K562 (cell line): Measurements from ENCODE around the gene LAPTM5. TPM values are rescaled to one million over a fixed set of nuclear protein-coding genes. Genes with fewer than 3 reads are reported as not detected.

Source experiments
- ARID1B ChIP-seq: fragments of 450-650 bp; IDR thresholded peaks from 2 replicates; pipeline ENCODE4 v1.6.1; 2016; ENCODE audit warnings: antibody characterized with exemption, mild to moderate bottlenecking, inconsistent platforms
- CEBPG ChIP-seq, 3 experiments: fragments of 200-800 bp in 1 of 3; sonication (Bioruptor generic) in 1 of 3; sonication (generic) in 1 of 3; formaldehyde crosslinking in 1 of 3; IDR thresholded peaks in 2 of 3; conservative IDR thresholded peaks in 1 of 3; 2 replicates each; pipeline versions ENCODE4 v1.6.1 to v1.8.0; 2016 to 2022; ENCODE audit warnings: missing compliant biosample characterization in 2 of 3, missing genetic modification characterization in 2 of 3, mild to moderate bottlenecking in 1 of 3, missing genetic modification reagents in 1 of 3
- CREM ChIP-seq: IDR thresholded peaks from 2 replicates; pipeline ENCODE4 v1.6.1; 2014; ENCODE audit warnings: antibody characterized with exemption, low read depth
- FOXA1 ChIP-seq: fragments of 450-650 bp; IDR thresholded peaks from 2 replicates; pipeline ENCODE4 v1.6.1; 2016; ENCODE audit warnings: mild to moderate bottlenecking, borderline replicate concordance
- GTF2F1 ChIP-seq: IDR thresholded peaks from 2 replicates; pipeline ENCODE4 v1.6.1; 2011; ENCODE audit warnings: low read depth, low read length, improper control_type of control experiment
- HNRNPLL ChIP-seq: fragments of 200-400 bp; formaldehyde crosslinking; IDR thresholded peaks from 2 replicates; pipeline ENCODE4 v1.6.1; 2017; ENCODE audit warnings: low read length, low read depth, mild to moderate bottlenecking; ENCODE audit not compliant: poor library complexity, severe bottlenecking
- KDM2B ChIP-seq: fragments of 250-450 bp; sonication (Bioruptor Pico); IDR thresholded peaks from 2 replicates; pipeline ENCODE4 v1.8.0; 2021; ENCODE audit warnings: mild to moderate bottlenecking, moderate library complexity
- POLR3A ChIP-seq: IDR thresholded peaks from 2 replicates; pipeline ENCODE4 v1.6.1; 2011; ENCODE audit warnings: borderline replicate concordance, mild to moderate bottlenecking, moderate library complexity; ENCODE audit not compliant: insufficient read length, insufficient read depth; ENCODE audit errors: extremely low read depth
- RBM34 ChIP-seq: fragments of 200-400 bp; formaldehyde crosslinking; IDR thresholded peaks from 2 replicates; pipeline ENCODE4 v1.6.1; 2018; ENCODE audit warnings: low read length, borderline replicate concordance; ENCODE audit not compliant: insufficient read depth
- ZNF133 ChIP-seq: fragments of 250-450 bp; sonication (Bioruptor Pico); IDR thresholded peaks from 2 replicates; pipeline ENCODE4 v1.4.0; 2020; ENCODE audit warnings: mild to moderate bottlenecking
- ZNF224 ChIP-seq: sonication (generic); formaldehyde crosslinking; IDR thresholded peaks from 2 replicates; pipeline ENCODE4 v1.8.0; 2022; ENCODE audit warnings: mild to moderate bottlenecking, missing genetic modification reagents
- ZNF24 ChIP-seq: fragments of 450-650 bp; IDR thresholded peaks from 2 replicates; pipeline ENCODE4 v1.6.1; 2016
- ZNF696 ChIP-seq: fragments of 250-450 bp; sonication (Bioruptor Pico); conservative IDR thresholded peaks from 2 replicates; pipeline ENCODE4 v1.4.0; 2020; ENCODE audit warnings: mild to moderate bottlenecking, moderate library complexity
- polyA plus RNA-seq, 8 experiments: library from polyadenylated mRNA; depleted of rRNA in 4 of 8; stranded (reverse) in 5 of 8; unstranded in 3 of 8; fragments of >200 nt; fragmentation: Nextera tagmentation in 2 of 8; fragmentation: Illumina TruSeq in 1 of 8; extraction: Ambion mirVana in 2 of 8; extraction: Trizol in 1 of 8; gene quantifications; 2 replicates each; pipeline versions ENCODE4 v1.2.1 to v1.2.3, GENCODE V29; 2011 to 2014; ENCODE audit warnings: inconsistent platforms in 1 of 8, missing spikeins in 1 of 8
- total RNA-seq, 7 experiments: library from RNA; depleted of rRNA in 6 of 7; stranded (reverse); fragments of >200 nt in 6 of 7; fragmentation: Illumina TruSeq in 2 of 7; extraction: Trizol in 2 of 7; gene quantifications; 2 replicates each; pipeline versions ENCODE4 v1.2.1 to v1.2.3, GENCODE V29; 2011 to 2021; ENCODE audit warnings: low replicate concordance in 1 of 7
- TF ChIP-seq, protein P1 (sequence below): fragments of 450-650 bp; formaldehyde crosslinking; IDR thresholded peaks from 2 replicates; pipeline ENCODE4 v1.4.0; 2020; ENCODE audit warnings: mild to moderate bottlenecking, mixed read lengths
- TF ChIP-seq, protein P2 (sequence below): fragments of 450-650 bp; IDR thresholded peaks from 2 replicates; pipeline ENCODE4 v1.6.1; 2018; ENCODE audit warnings: mild to moderate bottlenecking, low read depth; ENCODE audit not compliant: partially characterized antibody
- TF ChIP-seq, protein P3 (sequence below): IDR thresholded peaks from 2 replicates; pipeline ENCODE4 v1.6.1; 2012; ENCODE audit warnings: low read depth, low read length, improper control_type of control experiment, borderline replicate concordance
- TF ChIP-seq, protein P4 (sequence below): sonication (generic); formaldehyde crosslinking; IDR thresholded peaks from 2 replicates; pipeline ENCODE4 v1.8.1; 2022; ENCODE audit warnings: missing genetic modification reagents

Gene LAPTM5
- total and polyA plus RNA-seq, 9 of the 15 experiments (the other 6 are each of a cell fraction or from before 2014, with no cell fraction given): 2.4 to 47.3 (median 20.3) TPM

DNA sequence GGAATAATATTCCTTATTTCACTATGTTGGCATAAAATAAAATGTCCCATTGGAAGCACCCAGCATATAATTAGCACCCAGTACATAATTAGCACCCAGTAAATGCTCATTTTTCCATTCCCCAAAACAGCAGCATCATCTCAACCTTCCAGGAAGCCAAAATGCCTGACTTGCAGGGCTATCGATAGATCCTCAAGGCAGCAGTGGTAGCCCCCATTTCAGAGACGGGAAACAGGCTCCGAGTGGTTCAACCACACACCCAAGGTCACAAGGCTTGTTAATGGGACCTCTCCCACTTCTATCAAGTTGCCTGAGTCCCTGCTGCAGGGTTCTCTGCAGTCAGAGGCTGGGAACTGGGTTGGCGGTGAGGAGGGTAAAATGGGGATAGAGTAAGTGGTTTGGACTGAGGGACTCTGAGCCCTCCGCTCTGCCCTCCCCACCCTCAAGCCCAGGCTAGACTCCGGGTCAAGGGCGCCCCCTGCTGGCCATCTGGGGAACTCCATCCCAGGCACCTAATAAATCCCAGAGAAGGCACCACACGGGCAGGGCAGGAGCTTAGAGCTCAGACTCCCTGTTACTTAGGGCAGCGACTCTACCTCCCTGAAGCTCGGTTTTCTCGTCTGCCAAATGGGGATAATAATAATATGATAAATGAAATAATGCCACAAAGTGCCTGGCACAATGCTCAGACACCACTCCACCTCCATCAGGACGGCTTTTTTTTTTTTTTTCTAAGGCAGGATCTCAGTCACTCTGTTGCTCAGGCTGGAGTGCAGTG lies 21.9 kb upstream of the LAPTM5 start (continued):
- TF ChIP-seq, protein P1, sequence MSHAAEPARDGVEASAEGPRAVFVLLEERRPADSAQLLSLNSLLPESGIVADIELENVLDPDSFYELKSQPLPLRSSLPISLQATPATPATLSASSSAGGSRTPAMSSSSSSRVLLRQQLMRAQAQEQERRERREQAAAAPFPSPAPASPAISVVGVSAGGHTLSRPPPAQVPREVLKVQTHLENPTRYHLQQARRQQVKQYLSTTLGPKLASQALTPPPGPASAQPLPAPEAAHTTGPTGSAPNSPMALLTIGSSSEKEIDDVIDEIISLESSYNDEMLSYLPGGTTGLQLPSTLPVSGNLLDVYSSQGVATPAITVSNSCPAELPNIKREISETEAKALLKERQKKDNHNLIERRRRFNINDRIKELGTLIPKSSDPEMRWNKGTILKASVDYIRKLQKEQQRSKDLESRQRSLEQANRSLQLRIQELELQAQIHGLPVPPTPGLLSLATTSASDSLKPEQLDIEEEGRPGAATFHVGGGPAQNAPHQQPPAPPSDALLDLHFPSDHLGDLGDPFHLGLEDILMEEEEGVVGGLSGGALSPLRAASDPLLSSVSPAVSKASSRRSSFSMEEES (CRISPR knock-in tag): no peak
- TF ChIP-seq HNRNPLL (no peak), ZNF24 (no peak), GTF2F1 (no peak), ZNF224 (CRISPR knock-in tag) (0 out of 2 replicates have a peak, but pooled peaks have one; percentile 19), POLR3A (no peak), KDM2B (no peak), CREM (0 out of 2 replicates have a peak, but pooled peaks have one; percentile 29), CEBPG (CRISPR knock-in tag; IDR thresholded peaks at IDR 0.05) (no peak), CEBPG (tag; conservative IDR thresholded peaks at IDR 0.05 in 1 of 2, IDR thresholded peaks at IDR 0.05 in 1 of 2) (no peak), ARID1B (peak; percentile 43), ZNF133 (CRISPR knock-in tag) (no peak), RBM34 (no peak), FOXA1 (no peak), ZNF696 (no peak)
- TF ChIP-seq, protein P2, sequence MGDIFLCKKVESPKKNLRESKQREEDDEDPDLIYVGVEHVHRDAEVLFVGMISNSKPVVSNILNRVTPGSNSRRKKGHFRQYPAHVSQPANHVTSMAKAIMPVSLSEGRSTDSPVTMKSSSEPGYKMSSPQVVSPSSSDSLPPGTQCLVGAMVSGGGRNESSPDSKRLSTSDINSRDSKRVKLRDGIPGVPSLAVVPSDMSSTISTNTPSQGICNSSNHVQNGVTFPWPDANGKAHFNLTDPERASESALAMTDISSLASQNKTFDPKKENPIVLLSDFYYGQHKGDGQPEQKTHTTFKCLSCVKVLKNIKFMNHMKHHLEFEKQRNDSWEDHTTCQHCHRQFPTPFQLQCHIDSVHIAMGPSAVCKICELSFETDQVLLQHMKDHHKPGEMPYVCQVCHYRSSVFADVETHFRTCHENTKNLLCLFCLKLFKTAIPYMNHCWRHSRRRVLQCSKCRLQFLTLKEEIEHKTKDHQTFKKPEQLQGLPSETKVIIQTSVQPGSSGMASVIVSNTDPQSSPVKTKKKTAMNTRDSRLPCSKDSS: no peak
- TF ChIP-seq, protein P3, sequence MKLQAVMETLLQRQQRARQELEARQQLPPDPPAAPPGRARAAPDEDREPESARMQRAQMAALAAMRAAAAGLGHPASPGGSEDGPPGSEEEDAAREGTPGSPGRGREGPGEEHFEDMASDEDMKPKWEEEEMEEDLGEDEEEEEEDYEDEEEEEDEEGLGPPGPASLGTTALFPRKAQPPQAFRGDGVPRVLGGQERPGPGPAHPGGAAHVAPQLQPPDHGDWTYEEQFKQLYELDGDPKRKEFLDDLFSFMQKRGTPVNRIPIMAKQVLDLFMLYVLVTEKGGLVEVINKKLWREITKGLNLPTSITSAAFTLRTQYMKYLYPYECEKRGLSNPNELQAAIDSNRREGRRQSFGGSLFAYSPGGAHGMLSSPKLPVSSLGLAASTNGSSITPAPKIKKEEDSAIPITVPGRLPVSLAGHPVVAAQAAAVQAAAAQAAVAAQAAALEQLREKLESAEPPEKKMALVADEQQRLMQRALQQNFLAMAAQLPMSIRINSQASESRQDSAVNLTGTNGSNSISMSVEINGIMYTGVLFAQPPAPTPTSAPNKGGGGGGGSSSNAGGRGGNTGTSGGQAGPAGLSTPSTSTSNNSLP: no peak
- TF ChIP-seq, protein P4, sequence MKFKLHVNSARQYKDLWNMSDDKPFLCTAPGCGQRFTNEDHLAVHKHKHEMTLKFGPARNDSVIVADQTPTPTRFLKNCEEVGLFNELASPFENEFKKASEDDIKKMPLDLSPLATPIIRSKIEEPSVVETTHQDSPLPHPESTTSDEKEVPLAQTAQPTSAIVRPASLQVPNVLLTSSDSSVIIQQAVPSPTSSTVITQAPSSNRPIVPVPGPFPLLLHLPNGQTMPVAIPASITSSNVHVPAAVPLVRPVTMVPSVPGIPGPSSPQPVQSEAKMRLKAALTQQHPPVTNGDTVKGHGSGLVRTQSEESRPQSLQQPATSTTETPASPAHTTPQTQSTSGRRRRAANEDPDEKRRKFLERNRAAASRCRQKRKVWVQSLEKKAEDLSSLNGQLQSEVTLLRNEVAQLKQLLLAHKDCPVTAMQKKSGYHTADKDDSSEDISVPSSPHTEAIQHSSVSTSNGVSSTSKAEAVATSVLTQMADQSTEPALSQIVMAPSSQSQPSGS (CRISPR knock-in tag): no peak
